Peyer's patch (tissue), 4 donors: ENCODE results near the gene HHIPL2. TPM values are rescaled to one million over a fixed set of nuclear protein-coding genes. Genes with fewer than 3 reads are reported as not detected.

Source experiments
- DNase-seq, 3 donors: peaks; one replicate each; pipeline ENCODE4 v3.0.0-alpha.2; 2017 to 2019
- H3K27ac ChIP-seq, 4 donors: fragments of 200-600 bp; sonication (generic); one replicate each; pipeline ENCODE4 v1.5.1; 2016 to 2019
- H3K27me3 ChIP-seq, 2 donors: fragments of 200-600 bp; sonication (generic); one replicate each; pipeline ENCODE4 v1.5.1; 2019
- H3K36me3 ChIP-seq, 3 donors: fragments of 200-600 bp; sonication (generic); one replicate each; pipeline ENCODE4 v1.5.1; 2016 to 2019
- H3K4me1 ChIP-seq, 4 donors: fragments of 200-600 bp; sonication (generic); one replicate each; pipeline ENCODE4 v1.5.1; 2016 to 2019
- H3K4me3 ChIP-seq, 4 donors: fragments of 200-600 bp; sonication (generic); 1 replicate in 3 of 4; 2 replicates in 1 of 4; pipeline ENCODE4 v1.5.1; 2016 to 2019; ENCODE audit warnings: mild to moderate bottlenecking in 1 of 4
- H3K9me3 ChIP-seq, 4 donors: fragments of 200-600 bp; sonication (generic); one replicate each; pipeline ENCODE4 v1.5.1; 2016 to 2019; ENCODE audit warnings: mild to moderate bottlenecking in 1 of 4
- CTCF ChIP-seq, 6 experiments: fragments of 450-650 bp in 4 of 6; fragments of 200-600 bp in 2 of 6; sonication (generic) in 1 of 6; IDR thresholded peaks; one replicate each; pipeline ENCODE4 v1.5.1; 2017 to 2019; ENCODE audit warnings: antibody characterized with exemption in 6 of 6, mild to moderate bottlenecking in 3 of 6, moderate library complexity in 1 of 6
- POLR2A ChIP-seq, 2 donors: fragments of 450-650 bp; IDR thresholded peaks; one replicate each; pipeline ENCODE4 v1.5.1; 2017; ENCODE audit warnings: antibody characterized with exemption in 2 of 2, mild to moderate bottlenecking in 2 of 2, moderate library complexity in 2 of 2
- total RNA-seq, 4 donors: library from RNA; depleted of rRNA; stranded (reverse); fragments of >200 nt; gene quantifications; one replicate each; pipeline ENCODE4 v1.1.0, GENCODE V29; 2016

The HHIPL2 gene
- total RNA-seq, 4 donors from 2014 or later, result 3.3 TPM; not detected in 3

GRCh38 chr1:222547260-222547614, 667 bp downstream of the HHIPL2 start:
- Histone ChIP-seq H3K4me3 (no peak overlapping the region), H3K27ac (no peak overlapping the region), H3K36me3 (no peaks in the 10 kb centered on the region), H3K4me1 (no peaks in the 10 kb centered on the region), H3K9me3 (no peaks in the 10 kb centered on the region), H3K27me3 (no peaks in the 10 kb centered on the region)
- TF ChIP-seq CTCF (IDR thresholded peaks at IDR 0.05) (no peak), POLR2A (IDR thresholded peaks at IDR 0.05) (no peak)
- no peak for DNase-seq

- no peak overlapping the region for H3K4me3 ChIP-seq
- H3K9me3 ChIP-seq, result no peaks in the 10 kb centered on the region
- no peaks in the 10 kb centered on the region for H3K27me3 ChIP-seq
- DNase-seq, result no peak
- TF ChIP-seq CTCF (IDR thresholded peaks at IDR 0.05), result no peak
- no peak for TF ChIP-seq POLR2A (IDR thresholded peaks at IDR 0.05)
- no peak overlapping the region for H3K27ac ChIP-seq
- no peaks in the 10 kb centered on the region for H3K4me1 ChIP-seq
- no peaks in the 10 kb centered on the region for H3K36me3 ChIP-seq
Measured at GRCh38 chr1:222546548-222547259, 1.2 kb downstream of the HHIPL2 start.

- no peak overlapping the region for H3K27ac ChIP-seq
- no peaks in the 10 kb centered on the region for H3K36me3 ChIP-seq
- TF ChIP-seq POLR2A (IDR thresholded peaks at IDR 0.05), result no peak
- no peak for TF ChIP-seq CTCF (IDR thresholded peaks at IDR 0.05)
- no peaks in the 10 kb centered on the region for H3K4me1 ChIP-seq
- H3K27me3 ChIP-seq, result no peaks in the 10 kb centered on the region
- DNase-seq, result no peak
- no peaks in the 10 kb centered on the region for H3K9me3 ChIP-seq
- H3K4me3 ChIP-seq, result no peak overlapping the region
Measured at GRCh38 chr1:222546091-222546490, 1.8 kb downstream of the HHIPL2 start.

- no peak for DNase-seq
- no peaks in the 10 kb centered on the region for H3K9me3 ChIP-seq
- no peak overlapping the region for H3K27ac ChIP-seq
- H3K4me3 ChIP-seq, result no peak overlapping the region
- no peaks in the 10 kb centered on the region for H3K27me3 ChIP-seq
- no peaks in the 10 kb centered on the region for H3K36me3 ChIP-seq
- no peaks in the 10 kb centered on the region for H3K4me1 ChIP-seq
- TF ChIP-seq POLR2A (IDR thresholded peaks at IDR 0.05) (no peak), CTCF (IDR thresholded peaks at IDR 0.05) (no peak)
Measured at GRCh38 chr1:222543817-222544216, 4.1 kb downstream of the HHIPL2 start.

- Histone ChIP-seq H3K27ac (no peak overlapping the region), H3K9me3 (no peaks in the 10 kb centered on the region), H3K27me3 (no peaks in the 10 kb centered on the region), H3K4me1 (no peaks in the 10 kb centered on the region), H3K36me3 (no peaks in the 10 kb centered on the region), H3K4me3 (no peak overlapping the region)
- no peak for DNase-seq
- TF ChIP-seq POLR2A (IDR thresholded peaks at IDR 0.05), result no peak
- TF ChIP-seq CTCF (IDR thresholded peaks at IDR 0.05), result no peak
Measured at GRCh38 chr1:222540598-222540995, 7.3 kb downstream of the HHIPL2 start.
